ENCODE measurements around the gene C12orf57. TPM values are rescaled to one million over a fixed set of nuclear protein-coding genes. Genes with fewer than 3 reads are reported as not detected.

The C12orf57 gene
- total RNA-seq, 4 donors from 2014 or later = 303 to 452 (median 386) TPM

GRCh38 chr12:6978188-6978587, 34.4 kb downstream of the C12orf57 start:
- TF ChIP-seq POLR2A (IDR thresholded peaks at IDR 0.05) (no peak), POLR2AphosphoS5 (IDR thresholded peaks at IDR 0.05) (no peak), CTCF (IDR thresholded peaks at IDR 0.05) (no peak), EP300 (IDR thresholded peaks at IDR 0.05; ENCODE audit: low read depth) (no peak)
- Histone ChIP-seq H3K4me3 (no peak overlapping the region), H3K36me3 (peaks cover 0 to 56% (median 22%) of the 10 kb centered on the region in 4 donors), H3K27me3 (no peaks in the 10 kb centered on the region), H3K9me3 (no peaks in the 10 kb centered on the region), H3K27ac (no peak overlapping the region), H3K4me1 (no peaks in the 10 kb centered on the region)
- intact Hi-C loops (cut with DNase I; ENCODE audit: low total_unique reads) (no loop called here), in situ Hi-C loops (cut with MboI; ENCODE audit: low pct_ligation_motif_present in 1 of 4, low pct_unique_long_range_greater_than_20kb in 1 of 4, low sequenced_read_pairs in 3 of 4) (no loop called here)
- WGBS, 2 donors (ENCODE audit: low coverage in 1 of 2) = 85 to 89% methylated on average over 6 of the region's 6 CpGs
- DNase-seq = no peak

DNA sequence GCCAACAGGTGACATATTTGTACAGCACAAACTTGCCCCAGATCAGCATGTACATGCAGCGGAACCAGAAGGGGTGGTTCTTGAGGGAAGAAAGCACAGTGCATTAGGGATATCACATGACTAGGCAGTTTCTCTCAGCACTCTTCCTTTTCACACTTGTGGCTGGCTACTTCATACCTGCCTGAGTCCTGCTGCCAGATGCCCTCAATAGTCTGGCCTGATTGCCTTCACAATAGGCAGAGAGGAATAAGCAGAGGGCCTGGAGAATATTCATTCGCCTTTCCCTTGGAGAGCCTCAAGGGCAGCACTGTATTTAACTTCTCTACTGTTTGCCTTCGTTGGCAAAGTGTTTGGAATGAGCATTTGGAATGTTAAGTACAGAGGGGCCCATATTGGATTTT, 34.8 kb downstream of the C12orf57 start:
- Histone ChIP-seq H3K4me3 (no peak overlapping the region), H3K27ac (no peak overlapping the region), H3K36me3 (peaks cover 0 to 56% (median 22%) of the 10 kb centered on the region in 4 donors), H3K4me1 (no peaks in the 10 kb centered on the region), H3K9me3 (no peaks in the 10 kb centered on the region), H3K27me3 (no peaks in the 10 kb centered on the region)
- in situ Hi-C loops (cut with MboI; ENCODE audit: low pct_ligation_motif_present in 1 of 4, low pct_unique_long_range_greater_than_20kb in 1 of 4, low sequenced_read_pairs in 3 of 4) (no loop called here), intact Hi-C loops (cut with DNase I; ENCODE audit: low total_unique reads) (no loop called here)
- TF ChIP-seq POLR2AphosphoS5 (IDR thresholded peaks at IDR 0.05) (no peak), EP300 (IDR thresholded peaks at IDR 0.05; ENCODE audit: low read depth) (no peak)
- 67 to 77% methylated on average over 2 to 3 of the region's 3 CpGs for WGBS, 2 donors (ENCODE audit: low coverage in 1 of 2)
- DNase-seq = no peak

DNA sequence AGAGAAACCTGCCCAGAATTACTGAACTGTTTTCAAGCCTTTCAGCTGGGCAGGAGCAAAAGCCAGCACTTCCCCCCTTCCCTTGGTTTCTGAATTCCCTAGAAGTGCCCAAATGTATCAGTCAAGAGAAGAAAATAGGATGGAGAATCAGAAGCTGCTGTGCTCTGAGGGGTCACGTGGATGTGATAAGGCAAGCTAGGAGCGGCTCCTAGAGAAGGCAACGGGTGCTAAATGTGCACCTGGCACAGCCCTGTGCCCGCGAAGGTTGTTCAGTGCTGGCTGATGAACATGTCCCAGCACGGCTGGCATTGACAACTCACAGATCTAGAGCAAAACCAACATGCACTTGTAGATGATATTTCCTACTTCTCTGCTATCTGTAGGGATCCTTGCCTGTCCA, 35.2 kb downstream of the C12orf57 start:
- H3K27me3 ChIP-seq = no peaks in the 10 kb centered on the region
- H3K9me3 ChIP-seq = no peaks in the 10 kb centered on the region
- peaks cover 0 to 56% (median 22%) of the 10 kb centered on the region in 4 donors for H3K36me3 ChIP-seq
- in situ Hi-C loops (cut with MboI; ENCODE audit: low pct_ligation_motif_present in 1 of 4, low pct_unique_long_range_greater_than_20kb in 1 of 4, low sequenced_read_pairs in 3 of 4) (no loop called here), intact Hi-C loops (cut with DNase I; ENCODE audit: low total_unique reads) (no loop called here)
- no peaks in the 10 kb centered on the region for H3K4me1 ChIP-seq
- H3K4me3 ChIP-seq = no peak overlapping the region
- 71% methylated on average over 6 of the region's 6 CpGs; no CpG with 5 or more reads in 1 of the 2 donors for WGBS, 2 donors (ENCODE audit: low coverage in 1 of 2)
- no peak for TF ChIP-seq POLR2AphosphoS5 (IDR thresholded peaks at IDR 0.05)
- DNase-seq = no peak
- no peak overlapping the region for H3K27ac ChIP-seq

- intact Hi-C loops (cut with DNase I; ENCODE audit: low total_unique reads) (no loop called here), in situ Hi-C loops (cut with MboI; ENCODE audit: low pct_ligation_motif_present in 1 of 4, low pct_unique_long_range_greater_than_20kb in 1 of 4, low sequenced_read_pairs in 3 of 4) (no loop called here)
- H3K4me1 ChIP-seq = no peaks in the 10 kb centered on the region
- H3K4me3 ChIP-seq = no peak overlapping the region
- no peak for DNase-seq
- WGBS, 2 donors (ENCODE audit: low coverage in 1 of 2) = 74% methylated on average over 3 of the region's 3 CpGs; no CpG with 5 or more reads in 1 of the 2 donors
- no peaks in the 10 kb centered on the region for H3K27me3 ChIP-seq
- no peaks in the 10 kb centered on the region for H3K9me3 ChIP-seq
- no peak overlapping the region for H3K27ac ChIP-seq
- no peak for TF ChIP-seq POLR2AphosphoS5 (IDR thresholded peaks at IDR 0.05)
- no peak for TF ChIP-seq EP300 (IDR thresholded peaks at IDR 0.05; ENCODE audit: low read depth)
- no peak for TF ChIP-seq CTCF (IDR thresholded peaks at IDR 0.05)
- TF ChIP-seq POLR2A (IDR thresholded peaks at IDR 0.05) = no peak
- peaks cover 0 to 55% (median 22%) of the 10 kb centered on the region in 4 donors for H3K36me3 ChIP-seq
These were observed 35.6 kb downstream of the C12orf57 start for GRCh38 chr12:6979453-6979852.

GRCh38 chr12:6980075-6980474, 36.3 kb downstream of the C12orf57 start:
- TF ChIP-seq CTCF (IDR thresholded peaks at IDR 0.05) = no peak
- TF ChIP-seq POLR2A (IDR thresholded peaks at IDR 0.05) = no peak
- TF ChIP-seq POLR2AphosphoS5 (IDR thresholded peaks at IDR 0.05) = no peak
- TF ChIP-seq EP300 (IDR thresholded peaks at IDR 0.05; ENCODE audit: low read depth) = no peak
- Histone ChIP-seq H3K27me3 (no peaks in the 10 kb centered on the region), H3K9me3 (no peaks in the 10 kb centered on the region), H3K4me3 (no peak overlapping the region), H3K4me1 (no peaks in the 10 kb centered on the region), H3K36me3 (peaks cover 0 to 49% (median 20%) of the 10 kb centered on the region in 4 donors), H3K27ac (no peak overlapping the region)
- 88 to 91% methylated on average over 3 to 4 of the region's 4 CpGs for WGBS, 2 donors (ENCODE audit: low coverage in 1 of 2)
- in situ Hi-C loops (cut with MboI; ENCODE audit: low pct_ligation_motif_present in 1 of 4, low pct_unique_long_range_greater_than_20kb in 1 of 4, low sequenced_read_pairs in 3 of 4) (no loop called here), intact Hi-C loops (cut with DNase I; ENCODE audit: low total_unique reads) (no loop called here)
- no peak for DNase-seq

Measured in transverse colon (tissue), 4 donors.